Neural crest cell (in vitro differentiated cells): ENCODE results near the gene SLC6A19. TPM values are rescaled to one million over a fixed set of nuclear protein-coding genes. Genes with fewer than 3 reads are reported as not detected.

ENCODE experiments used
- DNase-seq: peaks from one replicate; pipeline ENCODE4 v3.0.0; 2021; ENCODE audit warnings: low read depth, mixed read lengths, low spot score
- H3K27ac Mint-ChIP-seq: one replicate; pipeline ENCODE4 v1.8.0; 2021; ENCODE audit warnings: mild to moderate bottlenecking, mixed read lengths; ENCODE audit not compliant: unreplicated experiment
- H3K27me3 Mint-ChIP-seq: 2 replicates; pipeline ENCODE4 v1.8.0; 2021; ENCODE audit warnings: low read depth, mild to moderate bottlenecking, mixed read lengths
- H3K36me3 Mint-ChIP-seq: 2 replicates; pipeline ENCODE4 v1.8.0; 2021; ENCODE audit warnings: low read depth, mild to moderate bottlenecking, mixed read lengths
- H3K4me1 Mint-ChIP-seq: 2 replicates; pipeline ENCODE4 v1.8.0; 2021; ENCODE audit warnings: mixed read lengths
- H3K4me3 Mint-ChIP-seq: one replicate; pipeline ENCODE4 v1.8.0; 2021; ENCODE audit warnings: mild to moderate bottlenecking, mixed read lengths
- H3K9me3 Mint-ChIP-seq: 2 replicates; pipeline ENCODE4 v1.8.0; 2021; ENCODE audit warnings: mixed read lengths
- CTCF ChIP-seq: fragments of 200-600 bp; sonication (generic); conservative IDR thresholded peaks from 2 replicates; pipeline ENCODE4 v1.5.0; 2021; ENCODE audit warnings: antibody characterized with exemption, mild to moderate bottlenecking
- total RNA-seq: library from RNA; stranded (reverse); gene quantifications from 2 replicates; pipeline ENCODE4 v1.2.1, GENCODE V29; 2021

Gene SLC6A19
- total RNA-seq, 1 donor from 2014 or later: not detected

- no peaks in the 10 kb centered on the region for H3K9me3 Mint-ChIP-seq
- no peak for TF ChIP-seq CTCF
- no peak for DNase-seq
- no peak overlapping the region for H3K4me3 Mint-ChIP-seq
- H3K27ac Mint-ChIP-seq: no peak overlapping the region
- H3K27me3 Mint-ChIP-seq: peaks cover 10% of the 10 kb centered on the region
- no peaks in the 10 kb centered on the region for H3K36me3 Mint-ChIP-seq
- no peaks in the 10 kb centered on the region for H3K4me1 Mint-ChIP-seq
Observed at GRCh38 chr5:1242733-1243486, 41.5 kb downstream of the SLC6A19 start.

- H3K4me1 Mint-ChIP-seq: no peaks in the 10 kb centered on the region
- no peak overlapping the region for H3K27ac Mint-ChIP-seq
- DNase-seq: peak; percentile 16
- TF ChIP-seq CTCF: no peak
- H3K36me3 Mint-ChIP-seq: no peaks in the 10 kb centered on the region
- no peak overlapping the region for H3K4me3 Mint-ChIP-seq
- no peaks in the 10 kb centered on the region for H3K9me3 Mint-ChIP-seq
- peaks cover 10% of the 10 kb centered on the region for H3K27me3 Mint-ChIP-seq
Observed at GRCh38 chr5:1243487-1244130, 42.2 kb downstream of the SLC6A19 start.

GRCh38 chr5:1244255-1244654 is 42.9 kb downstream of the SLC6A19 start:
- Mint-ChIP-seq H3K9me3 (no peaks in the 10 kb centered on the region), H3K4me1 (no peaks in the 10 kb centered on the region), H3K4me3 (no peak overlapping the region), H3K36me3 (no peaks in the 10 kb centered on the region), H3K27me3 (peaks cover 12% of the 10 kb centered on the region), H3K27ac (no peak overlapping the region)
- TF ChIP-seq CTCF: no peak
- no peak for DNase-seq

- TF ChIP-seq CTCF: peak; percentile 19
- H3K36me3 Mint-ChIP-seq: no peaks in the 10 kb centered on the region
- H3K4me1 Mint-ChIP-seq: no peaks in the 10 kb centered on the region
- no peak for DNase-seq
- H3K4me3 Mint-ChIP-seq: no peak overlapping the region
- H3K27ac Mint-ChIP-seq: no peak overlapping the region
- peaks cover 12% of the 10 kb centered on the region for H3K27me3 Mint-ChIP-seq
- H3K9me3 Mint-ChIP-seq: no peaks in the 10 kb centered on the region
Observed at GRCh38 chr5:1244976-1245375, 43.6 kb downstream of the SLC6A19 start.

- no peak for TF ChIP-seq CTCF
Observed at GRCh38 chr5:1245905-1246576, 44.6 kb downstream of the SLC6A19 start.

More at GRCh38 chr5:1245905-1246576, 44.6 kb downstream of the SLC6A19 start:
- Mint-ChIP-seq H3K27me3 (peaks cover 16% of the 10 kb centered on the region), H3K36me3 (no peaks in the 10 kb centered on the region), H3K9me3 (no peaks in the 10 kb centered on the region), H3K4me3 (no peak overlapping the region), H3K27ac (no peak overlapping the region), H3K4me1 (no peaks in the 10 kb centered on the region)
- DNase-seq: no peak
